ENCODE data around the gene SPTBN4. TPM values are rescaled to one million over a fixed set of nuclear protein-coding genes. Genes with fewer than 3 reads are reported as not detected.
A peak's percentile ranks its signal among the peaks of the same experiment; 100 is the strongest.

SPTBN4 gene
- total RNA-seq, 4 donors from 2014 or later: 0.30 to 1.2 (median 0.71) TPM

GRCh38 chr19:40512473-40513344 lies 45.9 kb downstream of the SPTBN4 start:
- Histone ChIP-seq H3K4me1 (peaks cover 10% of the 10 kb centered on the region), H3K4me3 (peak overlapping the region; percentile 36), H3K27ac (no peak overlapping the region), H3K27me3 (peaks cover 27% of the 10 kb centered on the region), H3K36me3 (no peaks in the 10 kb centered on the region), H3K9me3 (no peaks in the 10 kb centered on the region)
- DNase-seq (ENCODE audit: low spot score in 2 of 2): no peak
- 8% methylated on average over 19 of the region's 105 CpGs for WGBS
- TF ChIP-seq POLR2A (IDR thresholded peaks at IDR 0.05) (no peak), POLR2AphosphoS5 (IDR thresholded peaks at IDR 0.05) (no peak), EP300 (IDR thresholded peaks at IDR 0.05) (no peak)
- TF ChIP-seq, protein P1, sequence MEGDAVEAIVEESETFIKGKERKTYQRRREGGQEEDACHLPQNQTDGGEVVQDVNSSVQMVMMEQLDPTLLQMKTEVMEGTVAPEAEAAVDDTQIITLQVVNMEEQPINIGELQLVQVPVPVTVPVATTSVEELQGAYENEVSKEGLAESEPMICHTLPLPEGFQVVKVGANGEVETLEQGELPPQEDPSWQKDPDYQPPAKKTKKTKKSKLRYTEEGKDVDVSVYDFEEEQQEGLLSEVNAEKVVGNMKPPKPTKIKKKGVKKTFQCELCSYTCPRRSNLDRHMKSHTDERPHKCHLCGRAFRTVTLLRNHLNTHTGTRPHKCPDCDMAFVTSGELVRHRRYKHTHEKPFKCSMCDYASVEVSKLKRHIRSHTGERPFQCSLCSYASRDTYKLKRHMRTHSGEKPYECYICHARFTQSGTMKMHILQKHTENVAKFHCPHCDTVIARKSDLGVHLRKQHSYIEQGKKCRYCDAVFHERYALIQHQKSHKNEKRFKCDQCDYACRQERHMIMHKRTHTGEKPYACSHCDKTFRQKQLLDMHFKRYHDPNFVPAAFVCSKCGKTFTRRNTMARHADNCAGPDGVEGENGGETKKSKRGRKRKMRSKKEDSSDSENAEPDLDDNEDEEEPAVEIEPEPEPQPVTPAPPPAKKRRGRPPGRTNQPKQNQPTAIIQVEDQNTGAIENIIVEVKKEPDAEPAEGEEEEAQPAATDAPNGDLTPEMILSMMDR (IDR thresholded peaks at IDR 0.05): no peak

DNA sequence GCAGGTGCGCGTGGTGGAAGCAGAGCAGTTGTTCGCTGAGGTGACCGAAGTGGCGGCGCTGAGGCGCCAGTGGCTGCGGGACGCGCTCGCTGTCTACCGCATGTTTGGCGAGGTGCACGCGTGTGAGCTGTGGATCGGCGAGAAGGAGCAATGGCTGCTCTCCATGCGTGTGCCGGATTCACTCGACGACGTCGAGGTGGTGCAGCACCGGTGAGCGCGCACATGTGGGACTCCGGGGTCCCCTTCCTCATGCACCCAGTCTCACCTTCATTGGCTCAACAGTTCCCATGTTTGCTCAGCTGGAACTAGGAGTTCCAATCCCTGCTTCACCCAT lies 46.5 kb downstream of the SPTBN4 start:
- TF ChIP-seq, protein P1 (IDR thresholded peaks at IDR 0.05): no peak
- TF ChIP-seq EP300 (IDR thresholded peaks at IDR 0.05) (no peak), POLR2AphosphoS5 (IDR thresholded peaks at IDR 0.05) (no peak), POLR2A (IDR thresholded peaks at IDR 0.05) (no peak)
- no peaks in the 10 kb centered on the region for H3K9me3 ChIP-seq
- H3K4me3 ChIP-seq: peak overlapping the region; percentile 36
- H3K27ac ChIP-seq: no peak overlapping the region
- no peaks in the 10 kb centered on the region for H3K36me3 ChIP-seq
- no peak for DNase-seq (ENCODE audit: low spot score in 2 of 2)
- peaks cover 27% of the 10 kb centered on the region for H3K27me3 ChIP-seq
- peaks cover 10% of the 10 kb centered on the region for H3K4me1 ChIP-seq
- WGBS: 53% methylated on average over 14 of the region's 27 CpGs

DNA sequence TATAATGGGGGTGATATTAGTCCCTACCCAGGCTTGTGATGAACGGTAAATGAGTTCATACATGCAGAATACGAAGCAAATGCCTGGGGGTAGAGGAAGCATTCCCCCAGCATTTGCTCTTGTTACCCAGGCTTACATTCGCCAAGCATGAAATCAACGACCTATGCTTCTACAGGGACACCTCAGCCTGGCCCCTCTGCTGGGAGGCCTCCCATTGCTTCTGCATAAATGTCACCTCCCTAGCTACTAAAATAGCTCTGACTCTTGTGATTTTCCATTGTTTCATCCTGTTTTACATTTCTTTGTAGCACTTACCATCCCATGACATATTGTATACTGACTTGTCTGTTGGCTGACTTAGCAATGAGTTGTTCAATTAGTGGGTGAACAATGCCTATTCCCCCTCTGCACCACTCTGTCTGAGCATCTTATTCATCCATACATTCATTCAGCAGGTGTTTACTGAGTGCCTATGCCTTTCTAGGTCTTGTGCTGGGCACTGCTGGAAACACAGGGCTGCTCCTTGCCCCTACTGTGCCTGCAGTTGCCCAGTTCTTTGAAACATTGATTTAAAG lies 47.0 kb downstream of the SPTBN4 start:
- TF ChIP-seq, protein P1 (IDR thresholded peaks at IDR 0.05): no peak
- TF ChIP-seq POLR2AphosphoS5 (IDR thresholded peaks at IDR 0.05): no peak
- TF ChIP-seq POLR2A (IDR thresholded peaks at IDR 0.05): no peak
- no peak for TF ChIP-seq EP300 (IDR thresholded peaks at IDR 0.05)
- no peak for DNase-seq (ENCODE audit: low spot score in 2 of 2)
- H3K27ac ChIP-seq: no peak overlapping the region
- peaks cover 32% of the 10 kb centered on the region for H3K27me3 ChIP-seq
- H3K9me3 ChIP-seq: no peaks in the 10 kb centered on the region
- no peak overlapping the region for H3K4me3 ChIP-seq
- H3K4me1 ChIP-seq: peaks cover 10% of the 10 kb centered on the region
- 87% methylated on average over 4 of the region's 4 CpGs for WGBS
- H3K36me3 ChIP-seq: no peaks in the 10 kb centered on the region

DNA sequence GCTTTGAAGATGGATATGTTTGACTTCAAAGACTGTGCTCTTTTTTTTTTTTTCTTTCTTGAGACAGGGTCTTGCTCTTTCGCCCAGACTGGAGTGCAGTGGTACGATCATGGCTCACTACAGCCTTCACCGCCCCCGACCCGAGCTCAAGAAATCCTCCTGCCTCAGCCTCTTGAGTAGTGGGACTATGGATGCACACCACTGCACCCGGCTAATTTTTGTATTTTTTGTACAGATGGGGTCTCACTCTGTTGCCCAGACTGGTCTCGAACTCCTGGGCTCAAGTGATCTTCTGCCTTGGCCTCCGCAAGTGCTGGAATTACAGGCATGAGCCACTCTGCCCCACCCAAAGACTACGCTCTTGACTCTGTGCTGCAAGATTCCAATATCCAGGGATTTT lies 50.4 kb downstream of the SPTBN4 start:
- no peak for DNase-seq (ENCODE audit: low spot score in 2 of 2)
- Histone ChIP-seq H3K27ac (no peak overlapping the region), H3K4me1 (peaks cover 20% of the 10 kb centered on the region), H3K9me3 (no peaks in the 10 kb centered on the region), H3K4me3 (no peak overlapping the region), H3K36me3 (no peaks in the 10 kb centered on the region), H3K27me3 (peaks cover 52% of the 10 kb centered on the region)
- 91% methylated on average over 9 of the region's 9 CpGs for WGBS
- TF ChIP-seq, protein P1 (IDR thresholded peaks at IDR 0.05): no peak
- TF ChIP-seq EP300 (IDR thresholded peaks at IDR 0.05) (no peak), POLR2A (IDR thresholded peaks at IDR 0.05) (no peak), POLR2AphosphoS5 (IDR thresholded peaks at IDR 0.05) (no peak)
